ENCODE measurements around the gene NBPF3.

- TF ChIP-seq, protein P1, sequence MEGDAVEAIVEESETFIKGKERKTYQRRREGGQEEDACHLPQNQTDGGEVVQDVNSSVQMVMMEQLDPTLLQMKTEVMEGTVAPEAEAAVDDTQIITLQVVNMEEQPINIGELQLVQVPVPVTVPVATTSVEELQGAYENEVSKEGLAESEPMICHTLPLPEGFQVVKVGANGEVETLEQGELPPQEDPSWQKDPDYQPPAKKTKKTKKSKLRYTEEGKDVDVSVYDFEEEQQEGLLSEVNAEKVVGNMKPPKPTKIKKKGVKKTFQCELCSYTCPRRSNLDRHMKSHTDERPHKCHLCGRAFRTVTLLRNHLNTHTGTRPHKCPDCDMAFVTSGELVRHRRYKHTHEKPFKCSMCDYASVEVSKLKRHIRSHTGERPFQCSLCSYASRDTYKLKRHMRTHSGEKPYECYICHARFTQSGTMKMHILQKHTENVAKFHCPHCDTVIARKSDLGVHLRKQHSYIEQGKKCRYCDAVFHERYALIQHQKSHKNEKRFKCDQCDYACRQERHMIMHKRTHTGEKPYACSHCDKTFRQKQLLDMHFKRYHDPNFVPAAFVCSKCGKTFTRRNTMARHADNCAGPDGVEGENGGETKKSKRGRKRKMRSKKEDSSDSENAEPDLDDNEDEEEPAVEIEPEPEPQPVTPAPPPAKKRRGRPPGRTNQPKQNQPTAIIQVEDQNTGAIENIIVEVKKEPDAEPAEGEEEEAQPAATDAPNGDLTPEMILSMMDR (IDR thresholded peaks at IDR 0.05; ENCODE audit: poor library complexity), result no peak
- no peak for TF ChIP-seq EZH2 (IDR thresholded peaks at IDR 0.05; ENCODE audit: borderline replicate concordance)
- no peak for TF ChIP-seq EZH2phosphoT487 (IDR thresholded peaks at IDR 0.05; ENCODE audit: low read depth, severe bottlenecking, unreplicated experiment)
Measured at GRCh38 chr1:21396516-21396915, 43.4 kb upstream of the NBPF3 start.

Data from hepatocyte (in vitro differentiated cells).